WTC11 (cell line): ENCODE data around the gene GALK2. TPM values are rescaled to one million over a fixed set of nuclear protein-coding genes. Genes with fewer than 3 reads are reported as not detected.

ENCODE experiments used
- ATAC-seq: fragments of 200-7000 bp; cut with Tn5 transposase; 2 replicates; pipeline ENCODE4 v1.10.0; 2021; ENCODE audit warnings: mild to moderate bottlenecking, moderate library complexity
- CTCF ChIA-PET: fragments of 300-600 bp; sonication (Branson Sonifier 250); formaldehyde crosslinking; loops from one replicate; lab custom pipeline; 2021; ENCODE audit warnings: antibody characterized with exemption; lab: Charles Lee
- POLR2A ChIA-PET: fragments of 350-600 bp; sonication (Branson Sonifier 250); formaldehyde crosslinking; loops from one replicate; lab custom pipeline; 2021; ENCODE audit warnings: antibody characterized with exemption; lab: Charles Lee
- DNase-seq: peaks from one replicate; pipeline ENCODE4 v3.0.0; 2021; ENCODE audit warnings: low spot score
- H3K27ac Mint-ChIP-seq: 2 replicates; pipeline ENCODE4 v1.8.0; 2021; ENCODE audit warnings: mixed read lengths
- H3K27me3 Mint-ChIP-seq: 2 replicates; pipeline ENCODE4 v1.8.0; 2021; ENCODE audit warnings: low read depth, mild to moderate bottlenecking, moderate library complexity, mixed read lengths
- H3K36me3 Mint-ChIP-seq: 2 replicates; pipeline ENCODE4 v1.8.0; 2021; ENCODE audit warnings: mixed read lengths
- H3K4me1 Mint-ChIP-seq: 2 replicates; pipeline ENCODE4 v1.8.0; 2022; ENCODE audit warnings: mixed read lengths
- H3K4me3 Mint-ChIP-seq: 2 replicates; pipeline ENCODE4 v1.8.0; 2021; ENCODE audit warnings: mild to moderate bottlenecking, moderate library complexity, mixed read lengths
- H3K9me3 Mint-ChIP-seq: 2 replicates; pipeline ENCODE4 v1.8.0; 2021; ENCODE audit warnings: mixed read lengths
- AR ChIP-seq: fragments of 250-450 bp; sonication (Bioruptor Pico); IDR thresholded peaks from 2 replicates; pipeline ENCODE4 v1.9.0; 2021; ENCODE audit warnings: mild to moderate bottlenecking
- ATF1 ChIP-seq: sonication (generic); formaldehyde crosslinking; IDR thresholded peaks from 2 replicates; pipeline ENCODE4 v1.8.1; 2023; ENCODE audit warnings: mild to moderate bottlenecking, moderate library complexity, missing genetic modification reagents
- ATF3 ChIP-seq: sonication (generic); formaldehyde crosslinking; conservative IDR thresholded peaks from 2 replicates; pipeline ENCODE4 v1.8.1; 2022; ENCODE audit warnings: mild to moderate bottlenecking, missing genetic modification reagents
- CREB1 ChIP-seq: sonication (generic); formaldehyde crosslinking; IDR thresholded peaks from 2 replicates; pipeline ENCODE4 v1.8.0; 2023; ENCODE audit warnings: mild to moderate bottlenecking, missing genetic modification reagents
- ESRRA ChIP-seq: sonication (generic); formaldehyde crosslinking; IDR thresholded peaks from 2 replicates; pipeline ENCODE4 v1.8.1; 2022; ENCODE audit warnings: mild to moderate bottlenecking, missing genetic modification reagents, borderline replicate concordance
- FOXJ3 ChIP-seq: sonication (generic); formaldehyde crosslinking; IDR thresholded peaks from 2 replicates; pipeline ENCODE4 v1.9.0; 2021; ENCODE audit warnings: missing genetic modification reagents, mild to moderate bottlenecking, borderline replicate concordance
- GTF2I ChIP-seq: fragments of 250-450 bp; sonication (Bioruptor Pico); conservative IDR thresholded peaks from 2 replicates; pipeline ENCODE4 v1.4.0; 2021; ENCODE audit warnings: mild to moderate bottlenecking
- IRF2 ChIP-seq: sonication (generic); formaldehyde crosslinking; IDR thresholded peaks from 2 replicates; pipeline ENCODE4 v1.8.0; 2022; ENCODE audit warnings: low read depth, missing genetic modification reagents, borderline replicate concordance
- KAT7 ChIP-seq: sonication (generic); formaldehyde crosslinking; IDR thresholded peaks from 2 replicates; pipeline ENCODE4 v1.8.1; 2023; ENCODE audit warnings: missing genetic modification reagents, mild to moderate bottlenecking, borderline replicate concordance
- MYBL2 ChIP-seq: sonication (generic); formaldehyde crosslinking; IDR thresholded peaks from 2 replicates; pipeline ENCODE4 v1.8.1; 2023; ENCODE audit warnings: mild to moderate bottlenecking, moderate library complexity, missing genetic modification reagents
- NFE2L1 ChIP-seq: sonication (generic); formaldehyde crosslinking; IDR thresholded peaks from 2 replicates; pipeline ENCODE4 v1.8.1; 2023; ENCODE audit warnings: missing genetic modification reagents
- NR2C2 ChIP-seq: sonication (generic); formaldehyde crosslinking; IDR thresholded peaks from 2 replicates; pipeline ENCODE4 v1.8.0; 2022; ENCODE audit warnings: mild to moderate bottlenecking, missing genetic modification reagents
- SMAD3 ChIP-seq: sonication (generic); formaldehyde crosslinking; IDR thresholded peaks from 2 replicates; pipeline ENCODE4 v1.8.0; 2022; ENCODE audit warnings: missing genetic modification reagents, mild to moderate bottlenecking, borderline replicate concordance
- SOX15 ChIP-seq: fragments of 250-450 bp; sonication (Bioruptor Pico); IDR thresholded peaks from 2 replicates; pipeline ENCODE4 v1.9.0; 2021; ENCODE audit warnings: mild to moderate bottlenecking
- TEAD1 ChIP-seq: sonication (generic); formaldehyde crosslinking; IDR thresholded peaks from 2 replicates; pipeline ENCODE4 v1.8.0; 2022; ENCODE audit warnings: mild to moderate bottlenecking, missing genetic modification reagents
- USF1 ChIP-seq: sonication (generic); formaldehyde crosslinking; IDR thresholded peaks from 2 replicates; pipeline ENCODE4 v1.8.0; 2022; ENCODE audit warnings: mild to moderate bottlenecking, missing genetic modification reagents
- ZBTB43 ChIP-seq: sonication (generic); formaldehyde crosslinking; IDR thresholded peaks from 2 replicates; pipeline ENCODE4 v1.8.1; 2023; ENCODE audit warnings: mild to moderate bottlenecking, missing genetic modification reagents
- ZMAT4 ChIP-seq: fragments of 250-450 bp; sonication (Bioruptor Pico); IDR thresholded peaks from 2 replicates; pipeline ENCODE4 v1.9.0; 2021; ENCODE audit warnings: mild to moderate bottlenecking
- ZNF219 ChIP-seq: sonication (generic); formaldehyde crosslinking; IDR thresholded peaks from 2 replicates; pipeline ENCODE4 v1.8.0; 2023; ENCODE audit warnings: missing genetic modification reagents, mild to moderate bottlenecking, borderline replicate concordance
- ZNF263 ChIP-seq: sonication (generic); formaldehyde crosslinking; IDR thresholded peaks from 2 replicates; pipeline ENCODE4 v1.8.1; 2022; ENCODE audit warnings: low read depth, mild to moderate bottlenecking, moderate library complexity, missing genetic modification reagents
- ZNF317 ChIP-seq: sonication (generic); formaldehyde crosslinking; IDR thresholded peaks from 2 replicates; pipeline ENCODE4 v1.8.1; 2023; ENCODE audit warnings: low read depth, mild to moderate bottlenecking, moderate library complexity, missing genetic modification reagents, borderline replicate concordance
- total RNA-seq: library from RNA; stranded (reverse); gene quantifications from 3 replicates; pipeline ENCODE4 v1.2.3, GENCODE V29; 2021
- TF ChIP-seq, protein P1 (sequence below): sonication (generic); formaldehyde crosslinking; IDR thresholded peaks from 2 replicates; pipeline ENCODE4 v1.8.0; 2023; ENCODE audit warnings: mild to moderate bottlenecking, missing genetic modification reagents
- TF ChIP-seq, protein P2 (sequence below): fragments of 250-450 bp; sonication (Bioruptor Pico); IDR thresholded peaks from 2 replicates; pipeline ENCODE4 v2.1.2; 2022; ENCODE audit warnings: mild to moderate bottlenecking, moderate library complexity

GALK2 gene
- total RNA-seq, 1 experiment from 2014 or later: 16.9 TPM

- ATAC-seq (no peak), DNase-seq (no peak)
- POLR2A ChIA-PET: no interaction called here
- Mint-ChIP-seq H3K4me3 (no peak overlapping the region), H3K9me3 (peaks cover 8% of the 10 kb centered on the region; the same call in 1 of the 2 replicates), H3K27ac (no peak overlapping the region), H3K27me3 (no peaks in the 10 kb centered on the region), H3K36me3 (peaks cover 2% of the 10 kb centered on the region; the same call in 1 of the 2 replicates), H3K4me1 (peaks cover 13% of the 10 kb centered on the region)
- CTCF ChIA-PET: no interaction called here
- TF ChIP-seq ZNF263 (CRISPR knock-in tag) (no peak), SOX15 (CRISPR knock-in tag) (no peak), KAT7 (CRISPR knock-in tag) (no peak), ZNF219 (CRISPR knock-in tag) (no peak), ATF1 (no peak), NFE2L1 (no peak), ESRRA (CRISPR knock-in tag) (no peak), USF1 (no peak), ZMAT4 (CRISPR knock-in tag) (no peak), CREB1 (CRISPR knock-in tag) (no peak), ZNF317 (CRISPR knock-in tag) (no peak)
- TF ChIP-seq, protein P1, sequence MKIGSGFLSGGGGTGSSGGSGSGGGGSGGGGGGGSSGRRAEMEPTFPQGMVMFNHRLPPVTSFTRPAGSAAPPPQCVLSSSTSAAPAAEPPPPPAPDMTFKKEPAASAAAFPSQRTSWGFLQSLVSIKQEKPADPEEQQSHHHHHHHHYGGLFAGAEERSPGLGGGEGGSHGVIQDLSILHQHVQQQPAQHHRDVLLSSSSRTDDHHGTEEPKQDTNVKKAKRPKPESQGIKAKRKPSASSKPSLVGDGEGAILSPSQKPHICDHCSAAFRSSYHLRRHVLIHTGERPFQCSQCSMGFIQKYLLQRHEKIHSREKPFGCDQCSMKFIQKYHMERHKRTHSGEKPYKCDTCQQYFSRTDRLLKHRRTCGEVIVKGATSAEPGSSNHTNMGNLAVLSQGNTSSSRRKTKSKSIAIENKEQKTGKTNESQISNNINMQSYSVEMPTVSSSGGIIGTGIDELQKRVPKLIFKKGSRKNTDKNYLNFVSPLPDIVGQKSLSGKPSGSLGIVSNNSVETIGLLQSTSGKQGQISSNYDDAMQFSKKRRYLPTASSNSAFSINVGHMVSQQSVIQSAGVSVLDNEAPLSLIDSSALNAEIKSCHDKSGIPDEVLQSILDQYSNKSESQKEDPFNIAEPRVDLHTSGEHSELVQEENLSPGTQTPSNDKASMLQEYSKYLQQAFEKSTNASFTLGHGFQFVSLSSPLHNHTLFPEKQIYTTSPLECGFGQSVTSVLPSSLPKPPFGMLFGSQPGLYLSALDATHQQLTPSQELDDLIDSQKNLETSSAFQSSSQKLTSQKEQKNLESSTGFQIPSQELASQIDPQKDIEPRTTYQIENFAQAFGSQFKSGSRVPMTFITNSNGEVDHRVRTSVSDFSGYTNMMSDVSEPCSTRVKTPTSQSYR (CRISPR knock-in tag): no peak
- TF ChIP-seq, protein P2, sequence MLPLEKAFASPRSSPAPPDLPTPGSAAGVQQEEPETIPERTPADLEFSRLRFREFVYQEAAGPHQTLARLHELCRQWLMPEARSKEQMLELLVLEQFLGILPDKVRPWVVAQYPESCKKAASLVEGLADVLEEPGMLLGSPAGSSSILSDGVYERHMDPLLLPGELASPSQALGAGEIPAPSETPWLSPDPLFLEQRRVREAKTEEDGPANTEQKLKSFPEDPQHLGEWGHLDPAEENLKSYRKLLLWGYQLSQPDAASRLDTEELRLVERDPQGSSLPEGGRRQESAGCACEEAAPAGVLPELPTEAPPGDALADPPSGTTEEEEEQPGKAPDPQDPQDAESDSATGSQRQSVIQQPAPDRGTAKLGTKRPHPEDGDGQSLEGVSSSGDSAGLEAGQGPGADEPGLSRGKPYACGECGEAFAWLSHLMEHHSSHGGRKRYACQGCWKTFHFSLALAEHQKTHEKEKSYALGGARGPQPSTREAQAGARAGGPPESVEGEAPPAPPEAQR: no peak
Observed at GRCh38 chr15:49309889-49310288, 139.8 kb downstream of the GALK2 start.

DNA sequence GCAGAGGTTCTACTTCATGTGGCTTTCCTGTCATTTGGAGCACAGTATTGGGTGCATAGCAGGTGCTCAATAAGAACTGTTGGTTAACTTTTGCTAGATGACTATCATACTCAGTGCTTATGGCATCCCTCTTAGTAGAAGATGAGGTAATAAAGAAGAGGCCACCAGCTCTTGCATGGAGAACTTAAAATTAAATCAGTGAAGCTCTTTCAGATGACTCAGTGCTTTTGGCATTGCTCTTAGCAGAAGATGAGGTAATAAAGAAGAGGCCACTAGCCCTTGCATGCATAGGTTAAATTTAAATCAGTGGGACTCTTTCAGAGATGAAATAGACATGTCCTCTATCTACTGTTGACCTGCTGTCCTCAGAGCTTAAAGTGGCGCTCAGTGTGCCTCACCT lies 143.6 kb downstream of the GALK2 start:
- no peaks in the 10 kb centered on the region for H3K27me3 Mint-ChIP-seq
- no peak overlapping the region for H3K27ac Mint-ChIP-seq
- peaks cover 24% of the 10 kb centered on the region for H3K4me1 Mint-ChIP-seq
- ATAC-seq (no peak), DNase-seq (no peak)
- H3K9me3 Mint-ChIP-seq: peaks cover 18% of the 10 kb centered on the region
- CTCF ChIA-PET: interaction anchor here (0.8 kb wide), 1 partner anchor 16 kb away, joined by 3 read pairs; no protein-coding TSS in a partner anchor
- TF ChIP-seq IRF2 (CRISPR knock-in tag) (no peak), FOXJ3 (CRISPR knock-in tag) (no peak), GTF2I (CRISPR knock-in tag) (no peak), SMAD3 (CRISPR knock-in tag) (no peak), ATF1 (no peak), ESRRA (CRISPR knock-in tag) (no peak), ZBTB43 (CRISPR knock-in tag) (no peak), ATF3 (CRISPR knock-in tag) (no peak), NR2C2 (CRISPR knock-in tag) (no peak), AR (CRISPR knock-in tag) (no peak), MYBL2 (CRISPR knock-in tag) (no peak), TEAD1 (CRISPR knock-in tag) (no peak)
- TF ChIP-seq, protein P2: no peak
- POLR2A ChIA-PET: no interaction called here
- H3K36me3 Mint-ChIP-seq: peaks cover 8% of the 10 kb centered on the region
- H3K4me3 Mint-ChIP-seq: no peak overlapping the region
